CD4-positive, alpha-beta T cell treated with Interleukin-4 for 1 hour (primary cell): ENCODE data around the gene NGRN.

Experiments used
- DNase-seq, 2 donors: peaks; one replicate each; pipeline ENCODE4 v3.0.0-alpha.2; 2020 to 2022

Gene NGRN, protein sequence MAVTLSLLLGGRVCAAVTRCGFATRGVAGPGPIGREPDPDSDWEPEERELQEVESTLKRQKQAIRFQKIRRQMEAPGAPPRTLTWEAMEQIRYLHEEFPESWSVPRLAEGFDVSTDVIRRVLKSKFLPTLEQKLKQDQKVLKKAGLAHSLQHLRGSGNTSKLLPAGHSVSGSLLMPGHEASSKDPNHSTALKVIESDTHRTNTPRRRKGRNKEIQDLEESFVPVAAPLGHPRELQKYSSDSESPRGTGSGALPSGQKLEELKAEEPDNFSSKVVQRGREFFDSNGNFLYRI

DNA sequence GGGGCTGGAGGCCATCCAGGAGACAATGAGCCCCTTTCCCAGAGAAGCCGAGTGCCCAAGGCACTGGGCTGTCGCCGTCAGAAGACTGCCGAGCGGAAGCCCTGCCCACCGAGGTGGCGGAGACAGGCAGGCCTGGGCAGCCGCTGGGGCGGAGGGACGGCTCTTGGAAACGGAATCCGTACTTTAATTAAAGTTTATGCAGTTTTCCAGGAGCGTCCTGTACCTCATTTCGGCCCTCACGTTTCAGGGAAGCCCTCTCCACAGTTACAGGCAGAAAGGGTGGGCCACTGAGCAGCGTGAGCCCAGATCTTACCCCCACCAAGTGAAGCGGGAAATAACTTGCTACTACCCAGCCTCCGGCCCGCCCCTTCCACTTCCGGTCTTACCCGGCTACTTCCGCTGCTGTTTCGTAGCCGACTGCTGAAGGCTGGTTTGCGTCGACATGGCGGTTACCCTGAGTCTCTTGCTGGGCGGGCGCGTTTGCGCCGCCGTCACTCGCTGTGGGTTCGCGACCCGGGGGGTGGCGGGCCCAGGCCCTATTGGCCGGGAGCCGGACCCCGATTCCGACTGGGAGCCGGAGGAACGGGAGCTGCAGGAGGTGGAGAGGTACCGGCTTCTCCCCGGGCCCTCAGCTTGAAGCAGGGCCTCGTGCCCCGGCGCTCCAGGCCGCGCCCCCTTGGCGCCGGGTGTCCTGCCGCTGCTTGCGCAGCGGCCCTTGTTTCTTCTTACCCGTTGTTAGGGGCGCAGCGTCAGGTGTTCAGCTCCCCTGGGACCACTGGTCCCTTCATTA is at the start of gene NGRN:
NGRN (plus strand) TSS at position 402 of the 790 bp plus-strand sequence; CDS start at position 443, 41 bp downstream.
- peak; percentile 91 to 92 for DNase-seq

GRCh38 chr15:90217671-90218394 is 47.6 kb upstream of the NGRN start:
- no peak for DNase-seq

- peak; percentile 53 to 55 for DNase-seq
Measured at GRCh38 chr15:90219421-90220141, 45.9 kb upstream of the NGRN start.

DNA sequence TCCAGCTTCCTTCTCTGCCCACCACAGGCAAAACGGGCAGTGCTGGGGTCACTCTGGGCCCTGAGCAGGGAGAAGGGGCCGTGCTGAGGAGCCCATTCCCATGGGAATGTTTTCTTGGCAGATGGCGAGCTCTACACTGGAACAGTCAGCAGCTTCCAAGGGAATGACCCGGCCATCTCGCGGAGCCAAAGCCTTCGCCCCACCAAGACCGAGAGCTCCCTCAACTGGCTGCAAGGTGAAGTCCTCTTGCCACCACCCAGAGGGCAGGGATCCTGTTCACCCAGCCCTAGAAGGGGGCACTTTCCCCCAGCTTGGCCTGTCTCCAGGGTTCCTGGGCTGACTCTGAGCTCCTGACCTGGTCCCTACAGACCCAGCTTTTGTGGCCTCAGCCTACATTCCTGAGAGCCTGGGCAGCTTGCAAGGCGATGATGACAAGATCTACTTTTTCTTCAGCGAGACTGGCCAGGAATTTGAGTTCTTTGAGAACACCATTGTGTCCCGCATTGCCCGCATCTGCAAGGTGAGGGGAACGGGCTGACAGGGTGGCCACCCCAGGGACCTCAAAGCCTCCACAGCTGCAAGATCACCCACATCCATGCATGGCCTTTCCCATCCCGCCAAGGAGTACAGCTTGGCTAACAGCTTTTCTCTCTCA is 44.1 kb upstream of the NGRN start:
- peak; percentile 34 to 46 for DNase-seq

DNA sequence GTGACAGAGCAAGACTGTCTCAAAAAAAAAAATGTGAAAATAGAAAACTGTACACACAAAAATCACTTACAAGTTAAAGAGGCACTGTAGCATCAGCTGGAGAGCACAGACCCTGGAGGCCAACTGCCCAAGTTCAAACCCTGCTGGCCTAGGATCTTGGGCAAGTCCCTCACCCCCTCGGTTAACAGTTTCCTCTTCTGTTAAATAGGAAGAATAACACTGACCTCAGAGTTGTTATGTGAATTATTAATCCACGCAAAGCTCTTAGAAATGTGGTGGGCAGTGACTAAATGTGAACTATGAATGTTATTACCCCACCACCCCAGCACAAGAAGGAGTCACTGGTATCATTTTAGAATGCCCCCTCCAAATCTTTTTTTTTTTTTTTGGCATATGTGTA is 42.9 kb upstream of the NGRN start:
- DNase-seq, result no peak

GRCh38 chr15:90223441-90224165 is 41.9 kb upstream of the NGRN start:
- no peak for DNase-seq

- no peak for DNase-seq
Measured at GRCh38 chr15:90225047-90225446, 40.4 kb upstream of the NGRN start.

- DNase-seq, result no peak
Measured at GRCh38 chr15:90225504-90226234, 39.8 kb upstream of the NGRN start.

DNA sequence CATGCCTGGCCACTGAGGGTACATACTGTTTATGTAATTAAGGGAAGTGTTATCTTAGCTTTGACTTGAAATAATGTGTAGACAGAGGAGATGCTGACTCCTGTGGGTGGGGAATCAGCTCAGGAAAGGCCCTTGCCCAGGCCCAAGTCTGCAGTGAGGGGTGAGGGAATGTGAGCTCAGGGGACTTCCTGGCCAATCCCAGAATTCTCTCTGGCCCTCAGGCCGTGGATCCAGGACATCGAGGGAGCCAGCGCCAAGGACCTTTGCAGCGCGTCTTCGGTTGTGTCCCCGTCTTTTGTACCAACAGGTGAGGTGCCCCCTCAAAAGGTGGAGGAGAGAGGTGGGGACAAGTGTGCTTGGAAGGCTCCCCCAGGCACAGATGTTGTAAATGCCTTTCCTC is 38.1 kb upstream of the NGRN start:
- DNase-seq, result no peak

GRCh38 chr15:90227816-90228772 is 37.4 kb upstream of the NGRN start:
- DNase-seq, result no peak

GRCh38 chr15:90228960-90229359 is 36.5 kb upstream of the NGRN start:
- no peak for DNase-seq

DNA sequence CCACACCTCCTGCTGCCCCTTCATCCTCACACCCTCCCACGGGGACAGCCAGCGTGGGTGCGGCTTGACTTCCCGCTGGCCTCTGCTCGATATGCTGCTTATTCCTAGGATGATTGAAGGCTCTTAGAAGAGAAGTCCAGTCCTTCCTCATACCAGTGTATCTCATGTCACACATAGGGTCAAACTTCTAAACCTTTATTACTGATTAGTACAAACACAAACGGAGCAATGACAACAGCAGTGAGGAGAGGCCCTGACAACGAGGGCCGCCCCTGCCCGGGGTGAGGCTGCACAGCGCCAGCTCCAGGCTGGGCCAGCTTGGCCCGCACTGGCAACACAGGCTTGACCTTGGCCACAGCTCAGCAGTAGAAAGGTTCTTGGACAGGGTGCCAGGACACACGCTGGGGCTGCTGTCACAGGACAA is 35.4 kb upstream of the NGRN start:
- no peak for DNase-seq

DNA sequence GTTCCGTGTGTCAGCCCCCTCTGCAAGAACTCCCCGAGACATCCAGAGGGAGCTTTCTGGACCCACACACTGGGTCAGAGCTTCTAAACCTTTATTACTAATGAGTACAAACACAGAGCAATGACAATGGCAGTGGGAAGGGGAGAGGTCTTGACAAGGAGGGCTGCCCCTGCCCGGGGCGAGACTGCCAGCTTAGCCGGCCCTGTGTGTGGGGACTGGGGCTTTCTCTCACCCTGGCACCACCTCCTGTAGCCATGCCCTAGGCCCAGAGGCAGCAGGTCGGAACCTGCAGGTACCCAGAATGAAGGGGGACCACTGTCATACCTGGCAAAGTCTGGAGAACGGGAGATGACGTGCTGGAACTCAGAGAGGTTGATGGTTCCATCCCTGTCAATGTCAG is 34.9 kb upstream of the NGRN start:
- no peak for DNase-seq

DNA sequence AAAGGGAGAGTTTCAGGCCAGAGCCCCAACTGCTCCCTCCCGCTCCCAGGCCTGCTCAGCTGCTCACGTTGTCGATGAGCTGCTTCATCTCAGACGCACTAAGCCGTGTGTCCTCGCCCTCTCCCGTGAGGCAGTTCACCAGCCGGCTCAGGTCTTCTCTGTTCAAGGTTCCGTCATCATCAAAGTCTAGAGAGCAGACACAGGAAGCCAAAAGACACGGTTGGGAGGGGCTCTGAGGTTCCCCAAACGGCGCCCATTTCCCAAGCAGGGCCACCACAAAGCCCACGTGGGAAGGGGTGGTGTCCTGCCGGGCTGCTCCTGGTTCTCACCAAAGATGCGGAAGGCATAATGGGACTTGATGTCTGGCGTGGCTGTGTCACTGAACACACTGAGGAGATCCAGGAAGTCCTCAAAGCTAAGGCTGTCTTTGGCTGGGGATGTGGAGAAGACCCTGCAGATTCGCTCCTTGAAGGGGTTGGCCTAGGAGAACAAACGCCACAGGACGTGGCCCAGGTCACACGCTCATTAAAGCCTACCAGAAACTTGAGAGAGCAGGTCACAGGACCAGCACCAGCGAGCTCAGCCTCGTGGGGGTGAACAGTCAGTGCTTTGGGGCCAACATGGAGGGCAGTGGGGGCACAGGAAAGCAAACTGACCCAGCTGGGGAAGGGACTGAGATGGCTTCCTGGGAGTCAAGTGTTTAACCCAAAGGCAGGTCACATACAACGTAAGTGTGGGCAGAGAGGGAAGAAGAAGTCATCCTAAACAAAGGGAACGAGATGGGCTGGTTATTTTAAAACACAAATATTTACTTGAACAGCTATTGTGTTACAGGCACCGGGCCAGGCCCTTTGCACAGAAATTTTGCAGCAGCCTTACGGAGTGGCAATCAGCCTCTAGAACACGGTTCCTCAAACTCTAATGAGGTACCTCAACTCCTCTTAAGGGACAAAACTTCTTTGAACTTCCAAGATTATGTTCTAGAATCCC is 34.1 kb upstream of the NGRN start:
- DNase-seq, result peak; percentile 88 to 90

DNA sequence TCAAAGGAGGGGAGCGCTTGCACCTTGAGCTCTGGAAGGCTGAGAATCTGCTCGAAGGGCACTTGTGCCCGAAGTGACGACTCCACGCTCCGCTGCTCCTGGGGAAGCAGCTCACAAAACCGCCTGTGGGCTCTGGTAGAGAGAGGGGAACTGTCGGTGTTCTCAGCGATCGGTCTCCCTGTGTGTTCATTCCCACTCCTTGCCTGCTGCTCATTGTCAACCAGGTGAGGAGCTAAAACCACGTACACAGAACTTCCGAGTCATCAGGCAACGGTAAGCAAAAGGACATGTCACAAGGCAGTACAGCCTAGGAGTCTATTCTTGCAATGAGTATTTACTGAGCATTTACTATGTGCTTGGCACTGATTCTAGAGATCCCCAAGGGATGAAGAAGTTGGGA is 33.3 kb upstream of the NGRN start:
- DNase-seq, result peak in 1 of 2 donors; percentile 31

- peak in 1 of 2 donors; percentile 50 for DNase-seq
Measured at GRCh38 chr15:90232941-90233386, 32.5 kb upstream of the NGRN start.

- peak; percentile 97 to 98 for DNase-seq
Measured at GRCh38 chr15:90233387-90234095, 31.9 kb upstream of the NGRN start, which contains the start of gene CIB1. Gene CIB1, minus strand, starts transcription at chr15:90233941. Its CDS starts 56 bp downstream, at chr15:90233885.
